Activated T-cell treated with anti-CD3 and anti-CD28 coated beads for 24 hours (primary cell): Measurements from ENCODE around the gene DHRSX.
"Not testable (repeated sequence)": the region's sequence is repeated elsewhere in the genome, so short reads cannot be mapped to it uniquely, and the experiment has no call there.

Experiments used
- DNase-seq: peaks from one replicate; pipeline ENCODE4 v3.0.0-alpha.2; 2020; ENCODE audit warnings: low read depth

The DHRSX gene

GRCh38 chrX:2500803-2501558, at the start of gene DHRSX, which contains the start of gene ZBED1:
Gene DHRSX (minus strand): TSS chrX:2500976. CDS start chrX:2500925, 51 bp downstream.
Gene ZBED1 (minus strand): TSS chrX:2500976. CDS start chrX:2490719, 10,257 bp downstream.
- peak; percentile 43 for DNase-seq

- no peak for DNase-seq
Measured at GRCh38 chrX:2549876-2550275, 49.1 kb upstream of the DHRSX start.

- no peak for DNase-seq
Measured at GRCh38 chrX:2548711-2549423, 48.1 kb upstream of the DHRSX start.

DNA sequence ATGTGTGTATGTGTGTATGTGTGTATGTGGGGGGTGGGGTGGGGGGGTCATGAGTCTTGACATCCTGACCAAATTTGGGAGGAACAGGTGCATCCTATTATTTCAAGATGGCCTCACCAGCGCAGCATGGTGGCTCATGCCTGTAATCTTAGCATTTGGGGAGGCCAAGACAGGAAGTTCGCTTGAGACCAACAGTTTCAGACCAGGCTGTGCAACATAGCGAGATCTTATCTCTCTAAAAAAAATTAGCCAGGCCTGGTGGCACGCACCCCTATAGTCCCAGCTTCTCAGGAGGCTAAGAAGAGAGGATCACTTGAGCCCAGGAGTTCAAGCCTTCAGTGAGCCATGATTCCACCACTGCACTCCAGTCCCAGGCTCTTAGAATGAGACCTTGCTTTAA, 47.0 kb upstream of the DHRSX start:
- no peak for DNase-seq

DNA sequence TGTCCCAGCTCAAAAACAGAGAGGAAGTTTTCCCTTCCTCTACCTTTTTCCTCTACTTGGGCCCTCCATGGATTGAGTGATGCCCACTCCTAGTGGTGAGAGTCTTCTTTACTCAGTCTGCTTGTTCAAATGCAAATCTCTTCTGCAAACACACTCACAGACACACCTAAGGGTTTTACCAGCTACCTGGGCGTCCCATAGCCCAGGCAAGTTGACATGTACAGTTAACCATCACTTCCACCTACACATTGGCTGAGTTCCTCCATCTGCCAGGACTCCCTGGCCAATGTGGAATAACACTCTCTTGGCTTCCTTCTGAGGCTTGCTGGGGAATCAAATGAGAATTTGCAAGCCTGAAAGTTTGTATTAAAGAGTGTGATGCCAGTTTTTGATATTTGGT, 45.7 kb upstream of the DHRSX start:
- DNase-seq = no peak

GRCh38 chrX:2545144-2545543, 44.4 kb upstream of the DHRSX start:
- no peak for DNase-seq

DNA sequence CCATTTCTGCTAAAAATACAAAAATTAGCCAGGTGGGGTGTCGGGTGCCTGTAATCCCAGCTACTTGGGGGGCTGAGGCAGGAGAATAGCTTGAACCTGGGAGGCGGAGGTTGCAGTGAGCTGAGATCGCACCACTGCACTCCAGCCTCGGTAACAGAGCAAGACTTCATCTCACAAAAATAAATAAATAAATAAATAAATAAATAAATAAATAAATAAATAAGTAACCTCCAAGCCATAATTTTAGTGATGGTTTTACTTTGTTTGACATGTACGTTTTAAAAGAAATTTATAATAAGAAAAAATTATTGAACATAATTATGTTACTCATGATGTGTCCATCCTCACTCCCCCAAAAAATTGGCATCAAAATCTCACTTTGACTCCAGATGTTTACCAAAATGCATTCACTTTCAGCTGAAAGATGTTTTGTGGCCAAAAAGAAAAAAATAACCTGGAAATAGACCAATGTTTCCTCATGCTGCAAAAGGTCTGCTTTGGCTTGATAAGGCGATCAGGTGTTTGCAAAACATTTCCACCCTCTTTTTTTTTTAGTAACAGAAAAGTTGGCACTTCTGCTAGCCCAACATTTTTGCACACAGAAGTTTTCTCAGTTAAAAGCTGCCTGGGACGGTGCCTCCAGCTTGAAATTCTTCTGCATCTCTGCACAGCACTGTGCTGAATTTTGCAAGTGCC, 42.2 kb upstream of the DHRSX start:
- no peak for DNase-seq

DNA sequence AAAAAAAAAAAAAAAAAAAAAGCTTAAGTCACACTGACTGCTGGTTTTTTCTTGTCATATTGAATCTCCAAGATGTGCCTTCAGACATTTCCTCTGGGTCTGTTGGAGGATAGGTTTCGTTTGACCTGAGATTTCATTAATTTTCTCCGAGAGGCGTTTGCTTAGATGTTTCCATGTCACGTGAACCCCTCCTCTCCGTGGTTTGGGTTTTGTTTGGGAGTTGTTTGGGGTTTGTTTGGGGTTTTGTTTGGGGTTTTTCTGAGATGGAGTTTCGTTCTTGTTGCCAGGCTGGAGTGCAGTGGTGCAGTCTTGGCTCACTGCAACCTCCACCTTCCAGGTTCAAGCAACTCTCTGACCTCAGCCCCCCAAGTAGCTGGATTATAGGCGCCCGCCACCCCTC, 40.8 kb upstream of the DHRSX start:
- DNase-seq = no peak

DNA sequence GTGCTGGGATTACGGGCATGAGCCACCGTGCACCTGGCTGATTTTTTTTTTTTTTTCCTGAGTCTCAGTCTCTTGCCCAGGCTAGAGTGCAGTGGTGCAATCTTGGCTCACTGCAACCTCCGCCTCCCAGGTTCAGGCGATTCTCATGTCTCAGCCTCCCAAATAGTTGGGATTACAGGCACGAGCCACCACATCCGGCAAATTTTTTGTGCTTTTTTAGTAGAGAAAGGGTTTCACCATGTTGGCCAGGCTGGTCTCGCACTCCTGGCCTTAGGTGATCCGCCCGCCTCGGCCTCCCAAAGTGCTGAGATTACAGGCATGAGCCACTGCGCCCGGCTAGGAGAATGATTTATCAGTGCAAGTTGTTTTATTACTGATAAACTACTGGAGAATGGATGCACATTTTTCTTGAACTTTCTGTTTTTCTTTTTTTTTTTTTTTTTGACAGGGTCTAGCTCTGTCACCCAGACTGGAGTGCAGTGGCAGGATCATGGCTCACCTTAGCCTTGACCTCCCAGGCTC, 39.7 kb upstream of the DHRSX start:
- DNase-seq = no peak

DNA sequence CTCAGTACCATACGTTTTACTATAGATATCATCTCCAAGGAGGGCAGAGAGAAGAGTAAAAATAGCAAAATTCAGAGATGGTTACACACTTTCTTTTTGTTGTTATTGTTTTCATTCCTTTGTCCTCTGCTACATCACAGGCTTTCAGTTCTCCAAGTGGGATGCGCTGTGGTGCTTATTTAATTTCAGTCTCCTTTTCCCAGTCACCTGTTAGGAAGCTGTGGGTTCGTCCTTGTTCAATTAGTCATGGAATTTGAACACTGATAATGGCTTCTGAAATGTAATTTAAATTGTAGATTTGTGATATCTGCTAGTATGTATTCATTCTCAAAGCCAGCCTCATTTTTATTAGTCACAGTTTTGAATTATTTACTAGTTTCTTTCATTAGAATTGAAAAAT, 38.8 kb upstream of the DHRSX start:
- no peak for DNase-seq

- no peak for DNase-seq
Measured at GRCh38 chrX:2538031-2538757, 37.4 kb upstream of the DHRSX start.

DNA sequence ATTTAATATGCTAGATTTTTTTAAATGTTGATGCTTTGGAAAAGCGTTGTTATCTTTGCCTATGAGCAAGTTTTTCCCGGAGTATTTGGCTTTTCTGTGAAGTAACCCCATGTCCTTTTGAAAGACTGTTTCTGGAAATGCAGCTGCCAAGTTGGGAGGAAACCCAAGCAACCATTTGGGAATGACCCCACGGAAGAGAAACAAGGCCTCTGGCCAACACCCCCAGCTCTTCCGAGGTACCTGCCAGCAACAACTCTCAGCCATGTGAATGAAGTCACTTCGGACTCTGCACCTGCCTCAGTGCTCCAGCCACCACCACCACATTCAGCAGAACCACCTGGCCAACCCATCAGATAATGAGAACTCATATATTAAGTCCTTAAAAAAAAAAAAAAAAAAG, 36.2 kb upstream of the DHRSX start:
- DNase-seq = no peak

DNA sequence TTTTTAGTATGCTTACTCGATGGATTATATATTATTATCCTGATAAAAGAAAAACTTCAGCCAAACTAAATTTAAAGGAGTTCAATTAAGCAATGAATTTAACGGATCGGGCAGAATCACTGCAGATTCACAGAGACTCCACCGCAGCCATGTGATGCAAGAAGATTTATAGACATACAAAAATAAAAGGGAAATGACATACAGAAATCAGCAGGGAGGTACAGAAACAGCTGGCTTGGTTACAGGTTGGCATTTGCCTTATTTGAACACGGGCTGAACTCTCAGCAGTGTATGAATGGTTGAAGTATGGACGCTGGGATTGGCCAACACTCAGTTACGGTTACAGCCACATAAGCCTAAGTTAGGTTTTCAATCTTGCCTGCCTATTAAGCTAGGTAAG, 35.4 kb upstream of the DHRSX start:
- no peak for DNase-seq

DNA sequence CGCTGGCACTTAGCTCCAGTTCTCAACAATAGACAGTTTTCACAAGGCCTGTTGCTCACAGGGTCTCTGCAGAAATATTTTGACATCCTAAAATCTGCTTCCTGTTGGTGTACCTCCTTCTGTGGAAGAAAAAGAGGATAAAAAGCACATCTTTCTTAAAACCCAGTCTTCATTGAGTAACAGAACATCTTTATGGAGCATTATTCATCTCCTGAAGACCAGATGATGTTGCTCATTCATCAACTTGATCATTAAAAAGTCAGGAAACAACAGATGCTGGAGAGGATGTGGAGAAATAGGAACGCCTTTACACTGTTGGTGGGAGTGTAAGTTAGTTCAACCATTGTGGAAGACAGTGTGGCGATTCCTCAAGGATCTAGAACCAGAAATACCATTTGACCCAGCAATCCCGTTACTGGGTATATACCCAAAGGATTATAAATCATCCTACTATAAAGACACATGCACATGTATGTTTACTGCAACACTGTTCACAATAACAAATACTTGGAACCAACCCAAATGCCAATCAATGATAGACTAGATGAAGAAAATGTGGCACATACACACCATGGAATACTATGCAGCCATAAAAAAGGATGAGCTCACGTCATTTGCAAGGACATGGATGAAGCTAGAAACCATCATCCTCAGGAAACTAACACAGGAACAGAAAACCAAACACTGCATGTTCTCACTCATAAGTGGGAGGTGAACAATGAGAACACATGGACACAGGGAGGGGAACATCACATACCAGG, 33.7 kb upstream of the DHRSX start:
- DNase-seq = not testable (repeated sequence)

GRCh38 chrX:2533424-2533823, 32.6 kb upstream of the DHRSX start:
- DNase-seq = no peak

DNA sequence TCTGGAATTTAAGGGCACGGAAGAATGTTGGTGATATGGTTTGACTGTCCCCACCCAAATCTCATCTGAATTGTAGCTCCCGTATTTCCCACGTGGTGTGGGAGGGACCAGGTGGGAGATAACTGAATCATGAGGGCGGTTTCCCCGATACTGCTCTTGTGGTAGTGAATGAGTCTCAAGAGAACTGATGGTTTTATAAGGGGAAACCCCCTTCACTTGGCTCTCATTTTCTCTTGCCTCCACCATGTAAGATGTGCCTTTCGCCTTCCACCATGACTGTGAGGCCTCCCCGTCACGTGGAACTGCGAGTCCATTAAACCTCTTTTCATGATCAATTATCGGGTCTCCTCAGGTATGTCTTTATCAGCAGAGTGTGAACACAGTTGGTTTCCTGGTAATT, 25.6 kb upstream of the DHRSX start:
- no peak for DNase-seq

GRCh38 chrX:2523911-2524310, 23.1 kb upstream of the DHRSX start:
- DNase-seq = no peak

DNA sequence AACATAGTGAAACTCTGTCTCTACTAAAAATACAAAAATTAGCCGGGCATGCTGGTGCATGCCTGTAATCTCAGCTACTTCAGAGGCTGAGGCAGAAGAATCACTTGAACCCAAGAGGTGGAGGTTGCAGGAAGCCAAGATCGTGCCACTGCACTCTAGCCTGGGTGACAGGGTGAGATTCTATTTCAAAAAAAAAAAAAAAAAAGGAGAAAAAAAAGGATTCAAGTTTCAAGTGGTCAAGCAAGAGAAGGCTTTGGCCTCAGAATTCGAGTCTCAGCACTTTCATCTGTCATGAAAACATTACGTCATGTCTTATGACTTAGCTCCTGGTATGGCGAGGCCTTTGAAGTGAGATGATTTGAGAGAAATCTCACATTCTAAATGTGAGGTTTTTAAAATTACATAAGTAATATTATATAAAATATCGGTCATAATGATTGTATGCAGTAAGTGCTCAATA, 21.2 kb upstream of the DHRSX start:
- no peak for DNase-seq

DNA sequence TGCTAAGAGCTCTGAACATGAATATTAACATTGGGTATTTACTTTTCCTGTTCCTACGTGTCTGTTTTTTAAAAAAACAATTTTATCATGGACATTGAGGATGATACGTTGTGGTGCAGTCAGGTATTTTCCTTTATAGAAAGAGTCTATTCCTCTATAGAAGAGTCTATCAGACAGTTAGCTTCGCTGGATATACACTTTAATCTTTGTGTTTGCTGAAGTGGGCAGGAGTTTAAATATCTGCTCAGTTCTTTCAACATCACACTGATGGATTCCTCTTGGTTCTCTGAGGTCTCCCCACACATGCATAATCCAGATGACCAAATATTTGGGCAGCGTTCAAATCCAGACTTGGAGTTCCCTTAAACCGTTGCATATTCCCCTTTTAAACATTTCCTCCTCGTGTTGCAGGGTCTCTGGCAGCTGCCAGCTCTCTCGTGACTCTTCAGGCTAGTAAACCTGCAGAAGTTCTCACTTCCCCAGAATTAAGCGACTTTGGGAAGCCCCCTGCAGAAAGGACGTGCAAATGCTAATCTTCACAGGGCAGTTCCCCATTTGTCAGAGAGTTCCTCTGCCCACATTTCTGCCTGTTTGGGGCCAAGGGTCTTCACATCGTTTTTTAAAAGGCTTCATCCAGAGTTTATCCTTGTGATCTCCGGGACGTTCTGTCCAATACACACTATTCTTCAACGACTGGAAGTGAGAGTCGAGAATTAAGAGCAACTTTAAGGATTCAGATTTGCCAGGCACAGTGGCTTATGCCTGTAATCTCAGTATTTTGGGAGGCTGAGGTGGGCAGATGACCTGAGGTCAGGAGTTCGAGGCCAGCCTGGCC, 20.5 kb upstream of the DHRSX start:
- no peak for DNase-seq

GRCh38 chrX:2520539-2520938, 19.8 kb upstream of the DHRSX start:
- DNase-seq = no peak
